Fibroblast of lung (primary cell): ENCODE measurements around the gene PLD1. TPM values are rescaled to one million over a fixed set of nuclear protein-coding genes. Genes with fewer than 3 reads are reported as not detected.

Source experiments
- DNase-seq, 2 donors: peaks; one replicate each; pipeline versions ENCODE4 v3.0.0 to v3.0.0-alpha.2; 2010; ENCODE audit warnings: low read depth in 2 of 2
- H2AFZ ChIP-seq: 2 replicates; pipeline ENCODE4 v1.5.1; 2012; ENCODE audit warnings: low read length, control low read depth, inconsistent platforms
- H3K27ac ChIP-seq: 2 replicates; pipeline ENCODE4 v1.5.1; 2011; ENCODE audit warnings: low read length, control low read depth; ENCODE audit not compliant: insufficient read depth
- H3K27me3 ChIP-seq: 2 replicates; pipeline ENCODE4 v1.5.1; 2011; ENCODE audit warnings: mild to moderate bottlenecking, low read length; ENCODE audit not compliant: control insufficient read depth, insufficient read depth
- H3K36me3 ChIP-seq: 2 replicates; pipeline ENCODE4 v1.5.1; 2011; ENCODE audit warnings: low read length; ENCODE audit not compliant: control insufficient read depth, insufficient read depth
- H3K4me1 ChIP-seq: 2 replicates; pipeline ENCODE4 v1.5.1; 2011; ENCODE audit warnings: low read length; ENCODE audit not compliant: control insufficient read depth, insufficient read depth; ENCODE audit errors: extremely low read depth
- H3K4me2 ChIP-seq: 2 replicates; pipeline ENCODE4 v1.5.1; 2011; ENCODE audit warnings: low read length, control low read depth; ENCODE audit not compliant: insufficient read depth; ENCODE audit errors: extremely low read depth
- H3K4me3 ChIP-seq, 4 experiments: fragments of 200-600 bp in 1 of 4; sonication (generic) in 1 of 4; replicated peaks in 1 of 4; 2 replicates each; pipeline ENCODE4 v1.5.1; 2011 to 2016; ENCODE audit warnings: low read length in 4 of 4, low read depth in 3 of 4, mild to moderate bottlenecking in 3 of 4, control low read depth in 2 of 4, inconsistent platforms in 1 of 4, mixed read lengths in 1 of 4; ENCODE audit not compliant: insufficient read depth in 1 of 4; ENCODE audit errors: control extremely low read depth in 1 of 4
- H3K79me2 ChIP-seq: 2 replicates; pipeline ENCODE4 v1.5.1; 2012; ENCODE audit warnings: mild to moderate bottlenecking, low read length, inconsistent platforms; ENCODE audit not compliant: control insufficient read depth, insufficient read depth
- H3K9ac ChIP-seq: 2 replicates; pipeline ENCODE4 v1.5.1; 2011; ENCODE audit warnings: mild to moderate bottlenecking, low read length, control low read depth; ENCODE audit not compliant: insufficient read depth
- H3K9me3 ChIP-seq: 2 replicates; pipeline ENCODE4 v1.5.1; 2012; ENCODE audit warnings: low read depth, low read length; ENCODE audit not compliant: control insufficient read depth, insufficient read depth
- H4K20me1 ChIP-seq: 2 replicates; pipeline ENCODE4 v1.5.1; 2011; ENCODE audit warnings: low read length; ENCODE audit not compliant: control insufficient read depth, insufficient read depth; ENCODE audit errors: extremely low read depth
- EZH2 ChIP-seq: IDR thresholded peaks from 2 replicates; pipeline ENCODE4 v1.5.1; 2012; ENCODE audit warnings: low read length, control low read depth, mild to moderate bottlenecking; ENCODE audit errors: missing control alignments
- polyA plus RNA-seq, 2 donors: library from polyadenylated mRNA; depleted of rRNA in 1 of 2; stranded (reverse) in 1 of 2; unstranded in 1 of 2; fragments of >200 nt; gene quantifications; 2 replicates each; pipeline ENCODE4 v1.2.1, GENCODE V29; 2011 to 2012; ENCODE audit warnings: missing spikeins in 1 of 2
- total RNA-seq: library from RNA; depleted of rRNA; stranded (reverse); fragments of >200 nt; gene quantifications from 2 replicates; pipeline ENCODE4 v1.2.1, GENCODE V29; 2014
- TF ChIP-seq, protein P1 (sequence below), 2 donors: IDR thresholded peaks in 1 of 2; conservative IDR thresholded peaks in 1 of 2; 1 replicate in 1 of 2; 2 replicates in 1 of 2; pipeline ENCODE4 v1.5.1; 2011 to 2012; ENCODE audit warnings: low read length in 2 of 2, control low read depth in 1 of 2, inconsistent platforms in 1 of 2, low read depth in 1 of 2, mild to moderate bottlenecking in 1 of 2

PLD1 gene
- total and polyA plus RNA-seq, 2 donors (not counting 1 experiment from before 2014, with no cell fraction given) = 10.8 to 18.8 TPM

DNA sequence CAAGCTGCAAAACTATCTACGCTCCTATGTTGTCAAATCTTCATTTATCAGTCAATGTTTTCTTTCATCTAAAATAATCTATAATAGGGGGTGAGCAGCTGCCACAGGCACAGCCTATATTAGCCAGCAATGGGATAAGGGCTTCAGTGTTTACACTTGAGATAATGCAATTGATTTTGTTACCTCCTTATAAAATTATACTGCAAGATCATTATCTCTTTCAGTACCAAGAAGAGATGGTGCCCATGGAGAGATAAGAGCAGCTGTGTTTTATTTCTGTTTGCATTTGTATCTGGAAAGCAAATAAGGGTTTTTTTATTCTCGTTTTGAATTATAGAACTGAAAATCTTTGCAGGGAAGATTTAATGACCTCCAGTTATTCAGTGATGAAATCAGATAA lies 68.9 kb downstream of the PLD1 start:
- TF ChIP-seq, protein P1, sequence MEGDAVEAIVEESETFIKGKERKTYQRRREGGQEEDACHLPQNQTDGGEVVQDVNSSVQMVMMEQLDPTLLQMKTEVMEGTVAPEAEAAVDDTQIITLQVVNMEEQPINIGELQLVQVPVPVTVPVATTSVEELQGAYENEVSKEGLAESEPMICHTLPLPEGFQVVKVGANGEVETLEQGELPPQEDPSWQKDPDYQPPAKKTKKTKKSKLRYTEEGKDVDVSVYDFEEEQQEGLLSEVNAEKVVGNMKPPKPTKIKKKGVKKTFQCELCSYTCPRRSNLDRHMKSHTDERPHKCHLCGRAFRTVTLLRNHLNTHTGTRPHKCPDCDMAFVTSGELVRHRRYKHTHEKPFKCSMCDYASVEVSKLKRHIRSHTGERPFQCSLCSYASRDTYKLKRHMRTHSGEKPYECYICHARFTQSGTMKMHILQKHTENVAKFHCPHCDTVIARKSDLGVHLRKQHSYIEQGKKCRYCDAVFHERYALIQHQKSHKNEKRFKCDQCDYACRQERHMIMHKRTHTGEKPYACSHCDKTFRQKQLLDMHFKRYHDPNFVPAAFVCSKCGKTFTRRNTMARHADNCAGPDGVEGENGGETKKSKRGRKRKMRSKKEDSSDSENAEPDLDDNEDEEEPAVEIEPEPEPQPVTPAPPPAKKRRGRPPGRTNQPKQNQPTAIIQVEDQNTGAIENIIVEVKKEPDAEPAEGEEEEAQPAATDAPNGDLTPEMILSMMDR (conservative IDR thresholded peaks at IDR 0.05 in 1 of 2, IDR thresholded peaks at IDR 0.05 in 1 of 2; ENCODE audit: low read depth in 1 of 2, low read length in 2 of 2) = no peak
- no peak for TF ChIP-seq EZH2
- H3K4me2 ChIP-seq = no peak overlapping the region

DNA sequence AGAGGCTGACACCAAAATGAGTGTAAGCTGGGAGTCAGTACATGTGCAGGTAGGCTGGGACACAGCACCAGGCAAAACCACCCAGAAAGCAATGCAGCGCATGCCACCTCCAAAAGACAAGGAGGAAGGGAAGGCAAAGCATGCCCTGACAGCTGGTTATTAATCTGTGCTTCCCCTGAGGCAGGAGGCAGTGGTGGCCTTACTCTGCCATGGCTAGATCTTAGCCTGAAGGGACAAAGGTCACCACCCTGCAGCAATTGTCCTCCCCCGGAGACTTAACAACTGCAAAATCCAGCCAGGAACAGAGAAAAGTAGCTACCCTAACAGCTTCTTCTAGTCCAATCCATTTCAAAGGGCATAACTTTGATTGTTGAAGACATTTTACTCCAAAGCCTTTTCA lies 73.7 kb downstream of the PLD1 start:
- no peak for DNase-seq
- no peak overlapping the region for H2AFZ ChIP-seq
- H3K27me3 ChIP-seq = no peaks in the 10 kb centered on the region
- H3K4me1 ChIP-seq = no peaks in the 10 kb centered on the region
- no peak overlapping the region for H3K4me2 ChIP-seq
- TF ChIP-seq EZH2 = no peak
- TF ChIP-seq, protein P1 (conservative IDR thresholded peaks at IDR 0.05 in 1 of 2, IDR thresholded peaks at IDR 0.05 in 1 of 2; ENCODE audit: low read depth in 1 of 2, low read length in 2 of 2) = no peak
- H3K79me2 ChIP-seq = no peaks in the 10 kb centered on the region
- no peak overlapping the region for H3K27ac ChIP-seq
- H3K9ac ChIP-seq = no peak overlapping the region
- no peaks in the 10 kb centered on the region for H3K36me3 ChIP-seq
- H3K4me3 ChIP-seq = no peak overlapping the region
- H3K9me3 ChIP-seq = no peaks in the 10 kb centered on the region
- no peaks in the 10 kb centered on the region for H4K20me1 ChIP-seq

More for the DNA sequence above, 68.9 kb downstream of the PLD1 start:
- Histone ChIP-seq H3K4me1 (no peaks in the 10 kb centered on the region), H4K20me1 (no peaks in the 10 kb centered on the region), H3K4me3 (no peak overlapping the region), H2AFZ (no peak overlapping the region), H3K79me2 (no peaks in the 10 kb centered on the region), H3K9ac (no peak overlapping the region), H3K36me3 (no peaks in the 10 kb centered on the region), H3K27me3 (no peaks in the 10 kb centered on the region), H3K27ac (no peak overlapping the region), H3K9me3 (no peaks in the 10 kb centered on the region)
- no peak for DNase-seq

- H3K36me3 ChIP-seq = no peaks in the 10 kb centered on the region
- H4K20me1 ChIP-seq = no peaks in the 10 kb centered on the region
- H3K79me2 ChIP-seq = no peaks in the 10 kb centered on the region
- H3K4me2 ChIP-seq = no peak overlapping the region
- H3K27ac ChIP-seq = no peak overlapping the region
- H3K9ac ChIP-seq = no peak overlapping the region
- H3K4me3 ChIP-seq = no peak overlapping the region
- H3K4me1 ChIP-seq = no peaks in the 10 kb centered on the region
- TF ChIP-seq, protein P1 (conservative IDR thresholded peaks at IDR 0.05 in 1 of 2, IDR thresholded peaks at IDR 0.05 in 1 of 2; ENCODE audit: low read depth in 1 of 2, low read length in 2 of 2) = no peak
- TF ChIP-seq EZH2 = no peak
- no peaks in the 10 kb centered on the region for H3K27me3 ChIP-seq
- no peak overlapping the region for H2AFZ ChIP-seq
- no peak for DNase-seq
- H3K9me3 ChIP-seq = no peaks in the 10 kb centered on the region
Measured at GRCh38 chr3:171733561-171733960, 76.7 kb downstream of the PLD1 start.
